AG04449 (cell line): ENCODE results near the gene CRYBG3.

ENCODE experiments used
- CTCF ChIA-PET: fragments of 350-600 bp; formaldehyde crosslinking; extraction: SDS; loops from one replicate; lab custom pipeline; 2021; ENCODE audit warnings: antibody characterized with exemption; lab: Yijun Ruan, JAX
- POLR2A ChIA-PET: fragments of 400-600, 350-600 bp; formaldehyde crosslinking; extraction: SDS; loops from one replicate; lab custom pipeline; 2020; ENCODE audit warnings: antibody characterized with exemption, inconsistent platforms; lab: Yijun Ruan, JAX
- DNase-seq: peaks from one replicate; pipeline ENCODE4 v3.0.0-alpha.2; 2010; ENCODE audit warnings: low read depth, low spot score
- H3K4me3 ChIP-seq: 2 replicates; pipeline ENCODE4 v1.5.1; 2011; ENCODE audit warnings: low read depth, mild to moderate bottlenecking, control low read depth, low read length
- CTCF ChIP-seq: IDR thresholded peaks from one replicate; pipeline ENCODE4 v1.5.1; 2011; ENCODE audit warnings: mild to moderate bottlenecking, moderate library complexity, low read length, control low read depth, inconsistent platforms; ENCODE audit not compliant: insufficient read depth; ENCODE audit errors: missing control alignments

CRYBG3 gene

GRCh38 chr3:97956051-97956450, 134.2 kb downstream of the CRYBG3 start:
- H3K4me3 ChIP-seq: no peak overlapping the region
- no peak for TF ChIP-seq CTCF
- POLR2A ChIA-PET: no interaction called here
- DNase-seq: no peak
- CTCF ChIA-PET: interaction anchor here (0.6 kb wide), 1 partner anchor 67 kb away, joined by 3 read pairs; no protein-coding TSS in a partner anchor

- no peak overlapping the region for H3K4me3 ChIP-seq
- POLR2A ChIA-PET: no interaction called here
- no peak for DNase-seq
These were observed 136.0 kb downstream of the CRYBG3 start for GRCh38 chr3:97957617-97958311.

GRCh38 chr3:97958396-97958795, 136.6 kb downstream of the CRYBG3 start:
- TF ChIP-seq CTCF: no peak
- H3K4me3 ChIP-seq: no peak overlapping the region
- DNase-seq: no peak
- ChIA-PET POLR2A (no interaction called here), CTCF (no interaction called here)

More at GRCh38 chr3:97957617-97958311, 136.0 kb downstream of the CRYBG3 start:
- TF ChIP-seq CTCF: no peak
- CTCF ChIA-PET: interaction anchor here (1.2 kb wide), 1 partner anchor 14 kb away, joined by 3 read pairs; no protein-coding TSS in a partner anchor

- POLR2A ChIA-PET: no interaction called here
These were observed 137.0 kb downstream of the CRYBG3 start for GRCh38 chr3:97958796-97959195.

GRCh38 chr3:97959872-97960271, 138.1 kb downstream of the CRYBG3 start:
- TF ChIP-seq CTCF: no peak
- POLR2A ChIA-PET: no interaction called here
- CTCF ChIA-PET: interaction anchor here (1.0 kb wide), 1 partner anchor 167 kb away, joined by 4 read pairs; no protein-coding TSS in a partner anchor
- H3K4me3 ChIP-seq: no peak overlapping the region
- DNase-seq: no peak

More at GRCh38 chr3:97958796-97959195, 137.0 kb downstream of the CRYBG3 start:
- CTCF ChIA-PET: no interaction called here
- DNase-seq: no peak
- H3K4me3 ChIP-seq: no peak overlapping the region
- TF ChIP-seq CTCF: no peak

GRCh38 chr3:97960551-97960950, 138.7 kb downstream of the CRYBG3 start:
- DNase-seq: no peak
- ChIA-PET CTCF (no interaction called here), POLR2A (no interaction called here)
- TF ChIP-seq CTCF: no peak
- no peak overlapping the region for H3K4me3 ChIP-seq
